ENCODE data around the gene HAT1. TPM values are rescaled to one million over a fixed set of nuclear protein-coding genes. Genes with fewer than 3 reads are reported as not detected.
A peak's percentile ranks its signal among the peaks of the same experiment; 100 is the strongest.
"Not testable (repeated sequence)": the region's sequence is repeated elsewhere in the genome, so short reads cannot be mapped to it uniquely, and the experiment has no call there.

Gene HAT1
- 31.1 TPM for total RNA-seq
- long read RNA-seq, transcript HAT1-201 (11 exons, 1,626 nt), result major isoform, 41 of 43 reads
- long read RNA-seq, partial matches to known transcripts, result 0 of 43 reads
- long read RNA-seq, other reads (novel, unspliced or antisense), result 2 of 43 reads

- intact Hi-C loops (cut with DNase I), result no loop called here
- DNase-seq (peak; percentile 98), ATAC-seq (ENCODE audit: poor library complexity) (peak; percentile 100)
These were observed at the start of gene HAT1 for GRCh38 chr2:171922230-171923022. HAT1 (plus strand) TSS chr2:171922461; CDS start chr2:171922501, 40 bp downstream.

- ATAC-seq (ENCODE audit: poor library complexity) (no peak), DNase-seq (no peak)
- intact Hi-C loops (cut with DNase I), result no loop called here
These were observed 47.7 kb upstream of the HAT1 start for GRCh38 chr2:171874517-171874916.

GRCh38 chr2:171874963-171875362 is 47.3 kb upstream of the HAT1 start:
- ATAC-seq (ENCODE audit: poor library complexity) (no peak), DNase-seq (no peak)
- intact Hi-C loops (cut with DNase I), result no loop called here

- DNase-seq (no peak), ATAC-seq (ENCODE audit: poor library complexity) (peak; percentile 83)
- intact Hi-C loops (cut with DNase I), result no loop called here
These were observed 43.7 kb upstream of the HAT1 start for GRCh38 chr2:171878481-171878993.

GRCh38 chr2:171879865-171880264 is 42.4 kb upstream of the HAT1 start:
- intact Hi-C loops (cut with DNase I), result no loop called here
- DNase-seq (no peak), ATAC-seq (ENCODE audit: poor library complexity) (peak; percentile 37)

GRCh38 chr2:171880774-171881173 is 41.5 kb upstream of the HAT1 start:
- DNase-seq (no peak), ATAC-seq (ENCODE audit: poor library complexity) (no peak)
- intact Hi-C loops (cut with DNase I), result no loop called here

- intact Hi-C loops (cut with DNase I), result no loop called here
- ATAC-seq (ENCODE audit: poor library complexity) (no peak), DNase-seq (no peak)
These were observed 40.0 kb upstream of the HAT1 start for GRCh38 chr2:171882089-171882769.

- intact Hi-C loops (cut with DNase I), result no loop called here
- ATAC-seq (ENCODE audit: poor library complexity), result no peak
- DNase-seq, result no peak
These were observed 38.9 kb upstream of the HAT1 start for GRCh38 chr2:171883275-171883893.

GRCh38 chr2:171889333-171889732 is 32.9 kb upstream of the HAT1 start:
- ATAC-seq (ENCODE audit: poor library complexity) (no peak), DNase-seq (no peak)
- intact Hi-C loops (cut with DNase I), result no loop called here

- no peak for DNase-seq
- no peak for ATAC-seq (ENCODE audit: poor library complexity)
- intact Hi-C loops (cut with DNase I), result no loop called here
These were observed 32.5 kb upstream of the HAT1 start for GRCh38 chr2:171889808-171890207.

GRCh38 chr2:171893196-171893823 is 29.0 kb upstream of the HAT1 start:
- ATAC-seq (ENCODE audit: poor library complexity) (peak; percentile 30), DNase-seq (no peak)
- intact Hi-C loops (cut with DNase I), result no loop called here

- peak; percentile 98 for ATAC-seq (ENCODE audit: poor library complexity)
These were observed 28.2 kb upstream of the HAT1 start, which contains the start of gene SLC25A12 for GRCh38 chr2:171893824-171894611. SLC25A12 (minus strand) TSS chr2:171894244; CDS start chr2:171894214, 30 bp downstream.

GRCh38 chr2:171894612-171894947 is 27.7 kb upstream of the HAT1 start:
- no peak for ATAC-seq (ENCODE audit: poor library complexity)
- intact Hi-C loops (cut with DNase I), result no loop called here

More at GRCh38 chr2:171893824-171894611, 28.2 kb upstream of the HAT1 start, which contains the start of gene SLC25A12:
- intact Hi-C loops (cut with DNase I), result no loop called here
- peak; percentile 92 for DNase-seq

GRCh38 chr2:171895786-171896185 is 26.5 kb upstream of the HAT1 start:
- intact Hi-C loops (cut with DNase I), result no loop called here
- ATAC-seq (ENCODE audit: poor library complexity), result no peak
- no peak for DNase-seq

More at GRCh38 chr2:171894612-171894947, 27.7 kb upstream of the HAT1 start:
- no peak for DNase-seq

- DNase-seq; ATAC-seq (ENCODE audit: poor library complexity); intact Hi-C loops (cut with DNase I): not testable (repeated sequence)
These were observed 22.5 kb upstream of the HAT1 start for GRCh38 chr2:171899623-171900282.

GRCh38 chr2:171902840-171903420 is 19.3 kb upstream of the HAT1 start:
- intact Hi-C loops (cut with DNase I), result no loop called here
- ATAC-seq (ENCODE audit: poor library complexity) (no peak), DNase-seq (no peak)

GRCh38 chr2:171908235-171908634 is 14.0 kb upstream of the HAT1 start:
- intact Hi-C loops (cut with DNase I), result no loop called here
- ATAC-seq (ENCODE audit: poor library complexity), result no peak
- DNase-seq, result no peak

All from Right ventricle myocardium superior (tissue), 1 donor.